ENCODE data around the gene FAM107A. TPM values are rescaled to one million over a fixed set of nuclear protein-coding genes. Genes with fewer than 3 reads are reported as not detected.

Gene FAM107A
- total RNA-seq, 6 experiments from 2014 or later = 0.33 to 3.6 (median 1.6) TPM

- peaks cover 0 to 23% (median 10%) of the 10 kb centered on the region in 4 donors for H3K36me3 ChIP-seq
- DNase-seq = peak in 1 of 3 donors; percentile 75
- H3K27ac ChIP-seq = peak overlapping the region; percentile 72 to 90 (median 83)
- no peaks in the 10 kb centered on the region for H3K27me3 ChIP-seq
- 11% methylated on average over 4 of the region's 4 CpGs for WGBS (ENCODE audit: insufficient coverage, low coverage, low lambda C conversion rate, missing lambda C conversion rate)
- H3K9me3 ChIP-seq = no peaks in the 10 kb centered on the region
- H3K4me1 ChIP-seq = peaks cover 0 to 55% (median 24%) of the 10 kb centered on the region in 4 donors
- H3K4me3 ChIP-seq = peak overlapping the region in 2 of 3 donors; percentile 71 to 72
- no peak for TF ChIP-seq POLR2A (IDR thresholded peaks at IDR 0.05)
- TF ChIP-seq CTCF (IDR thresholded peaks at IDR 0.05) = no peak
- ATAC-seq = peak; percentile 34 to 43 (median 39)
- intact Hi-C loops (cut with DNase I) = loop anchor here (10.0 kb wide), 1 partner anchor 223 kb away; no protein-coding TSS in a partner anchor
Measured at GRCh38 chr3:58537412-58538301, 39.5 kb downstream of the FAM107A start.

- intact Hi-C loops (cut with DNase I) = loop anchor here (10.0 kb wide), 1 partner anchor 222 kb away; no protein-coding TSS in a partner anchor
Measured at GRCh38 chr3:58536501-58537411, 40.4 kb downstream of the FAM107A start, which contains the start of gene ACOX2. Gene ACOX2 (minus strand): TSS chr3:58537190. CDS start chr3:58535106, 2,084 bp downstream.

GRCh38 chr3:58535531-58536500 is 41.4 kb downstream of the FAM107A start:
- WGBS (ENCODE audit: insufficient coverage, low coverage, low lambda C conversion rate, missing lambda C conversion rate) = 10% methylated on average over 2 of the region's 2 CpGs
- intact Hi-C loops (cut with DNase I) = loop anchor here (10.0 kb wide), 1 partner anchor 221 kb away; no protein-coding TSS in a partner anchor
- TF ChIP-seq CTCF (IDR thresholded peaks at IDR 0.05) (no peak), POLR2A (IDR thresholded peaks at IDR 0.05) (no peak)
- Histone ChIP-seq H3K4me3 (peak overlapping the region; percentile 34 to 72 (median 71)), H3K4me1 (peaks cover 0 to 74% (median 35%) of the 10 kb centered on the region in 4 donors), H3K27me3 (no peaks in the 10 kb centered on the region), H3K9me3 (no peaks in the 10 kb centered on the region), H3K27ac (peak overlapping the region; percentile 72 to 90 (median 83)), H3K36me3 (peaks cover 0 to 41% (median 19%) of the 10 kb centered on the region in 4 donors)
- peak; percentile 58 to 77 (median 66) for ATAC-seq
- peak; percentile 75 to 96 (median 90) for DNase-seq

More at GRCh38 chr3:58536501-58537411, 40.4 kb downstream of the FAM107A start, which contains the start of gene ACOX2:
- H3K27me3 ChIP-seq = no peaks in the 10 kb centered on the region
- TF ChIP-seq CTCF (IDR thresholded peaks at IDR 0.05) (no peak), POLR2A (IDR thresholded peaks at IDR 0.05) (peak; percentile 57)
- H3K27ac ChIP-seq = peak within 1 kb of the TSS; percentile 72 to 90 (median 83)
- ATAC-seq (peak; percentile 72 to 86 (median 78)), DNase-seq (peak; percentile 73 to 92 (median 89))
- 13% methylated on average over 8 of the region's 13 CpGs for WGBS (ENCODE audit: insufficient coverage, low coverage, low lambda C conversion rate, missing lambda C conversion rate)
- H3K9me3 ChIP-seq = no peaks in the 10 kb centered on the region
- H3K36me3 ChIP-seq = peaks cover 0 to 32% (median 14%) of the 10 kb centered on the region in 4 donors
- H3K4me3 ChIP-seq = peak within 1 kb of the TSS; percentile 34 to 72 (median 71)
- H3K4me1 ChIP-seq = peaks cover 0 to 64% (median 31%) of the 10 kb centered on the region in 4 donors
